GM18505 (cell line): ENCODE results near the gene MRPS22.
A peak's percentile ranks its signal among the peaks of the same experiment; 100 is the strongest.

Experiments
- ATAC-seq: cut with Tn5 transposase; IDR thresholded peaks from one replicate; pipeline ENCODE4 v1.9.1; 2021; ENCODE audit not compliant: unreplicated experiment
- POLR2A ChIP-seq: IDR thresholded peaks from 4 replicates; pipeline ENCODE4 v1.6.1; 2011; ENCODE audit warnings: borderline replicate concordance; ENCODE audit not compliant: insufficient read depth, insufficient read length; ENCODE audit errors: extremely low read depth

Gene MRPS22

DNA sequence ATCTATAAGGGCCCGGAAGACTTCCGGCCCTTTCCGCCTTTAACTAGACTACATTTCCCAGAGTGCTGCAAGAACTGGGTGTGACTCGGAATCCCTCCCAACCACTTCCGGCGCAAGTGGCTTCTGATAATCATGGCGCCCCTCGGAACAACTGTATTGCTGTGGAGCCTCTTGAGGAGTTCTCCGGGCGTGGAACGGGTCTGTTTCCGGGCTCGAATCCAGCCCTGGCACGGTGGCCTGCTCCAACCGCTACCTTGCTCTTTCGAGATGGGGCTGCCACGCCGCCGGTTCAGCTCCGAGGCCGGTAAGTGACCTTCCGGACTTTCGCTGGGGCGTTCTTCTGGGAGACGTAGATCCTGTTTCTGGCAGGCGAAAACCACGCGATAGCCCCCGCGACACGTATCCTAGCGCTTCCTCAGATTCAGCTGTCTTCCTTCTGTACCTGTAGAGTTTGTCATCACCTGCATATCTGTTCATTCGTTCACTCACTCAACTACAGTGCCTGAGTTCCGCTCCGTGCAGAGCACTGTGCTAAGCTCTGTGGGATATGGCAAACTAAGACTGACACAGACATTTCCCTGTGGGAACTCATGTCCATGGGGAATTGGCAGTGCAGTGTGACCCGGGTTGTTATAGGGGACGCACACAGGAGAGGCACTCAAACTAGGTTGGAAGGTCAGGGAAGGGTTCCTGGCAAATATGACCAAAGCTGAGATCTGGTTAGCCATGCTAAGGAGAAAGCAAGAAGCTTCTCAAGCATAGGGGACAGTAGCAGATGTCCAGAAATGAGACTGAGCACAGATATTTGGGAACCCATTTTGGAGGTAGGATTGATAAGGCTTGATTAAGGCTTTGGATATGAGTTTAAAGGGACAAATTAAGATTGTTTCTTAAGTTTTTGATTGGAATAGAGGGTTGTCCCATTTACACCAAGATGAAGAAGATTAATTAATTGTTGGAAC lies at the start of gene MRPS22:
Gene MRPS22, plus strand, starts transcription at position 126 of the 962 bp plus-strand sequence. Its CDS starts 7 bp downstream, at position 133.
- TF ChIP-seq POLR2A, result peak; percentile 88
- peak; percentile 99 for ATAC-seq

DNA sequence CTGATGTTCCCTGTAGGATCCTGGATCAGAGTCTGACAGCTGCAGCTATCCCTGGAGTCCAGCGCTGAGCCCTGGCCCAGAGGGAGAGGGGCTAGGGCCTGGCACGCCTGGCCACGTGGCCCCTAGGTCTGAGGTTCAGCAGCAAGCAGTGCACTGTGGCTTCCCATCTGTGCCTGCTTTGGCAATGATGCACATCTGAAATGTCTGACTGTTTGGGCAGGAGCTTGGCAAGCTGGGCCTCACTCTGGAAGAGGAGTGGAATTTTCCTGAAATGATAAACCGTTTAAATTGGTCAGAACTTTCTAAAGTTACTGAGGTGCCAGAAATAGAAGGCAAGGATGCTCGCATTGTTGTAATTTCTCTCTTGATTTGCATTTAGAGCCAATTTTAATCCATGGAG lies 48.8 kb upstream of the MRPS22 start:
- ATAC-seq, result no peak
- no peak for TF ChIP-seq POLR2A

DNA sequence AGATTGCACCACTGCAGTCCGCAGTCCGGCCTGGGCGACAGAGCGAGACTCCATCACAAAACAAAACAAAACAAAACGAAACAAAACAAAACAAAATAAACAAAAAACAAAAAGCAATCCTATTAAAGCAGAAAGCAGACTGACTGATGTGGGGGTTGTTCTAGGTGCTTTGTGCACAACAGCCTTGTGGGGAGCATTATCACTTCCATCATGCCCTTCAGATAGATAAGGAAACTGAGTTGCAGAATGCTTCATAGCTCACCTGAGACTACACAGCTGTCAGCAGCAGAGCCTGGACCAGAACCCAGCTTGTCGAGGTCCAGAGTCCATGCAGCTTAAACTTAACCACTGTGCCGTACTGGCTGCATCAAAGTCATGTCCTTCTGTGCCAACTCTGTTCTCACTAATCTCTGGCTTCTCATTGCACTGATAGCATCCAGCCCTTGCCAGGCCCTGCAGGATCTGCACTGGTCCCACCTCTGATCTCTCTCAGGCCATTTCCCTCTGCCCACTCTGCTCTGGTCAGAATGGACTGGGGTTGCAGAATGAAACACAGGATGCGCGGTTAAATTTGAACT lies 47.6 kb upstream of the MRPS22 start:
- no peak for TF ChIP-seq POLR2A
- ATAC-seq, result no peak

DNA sequence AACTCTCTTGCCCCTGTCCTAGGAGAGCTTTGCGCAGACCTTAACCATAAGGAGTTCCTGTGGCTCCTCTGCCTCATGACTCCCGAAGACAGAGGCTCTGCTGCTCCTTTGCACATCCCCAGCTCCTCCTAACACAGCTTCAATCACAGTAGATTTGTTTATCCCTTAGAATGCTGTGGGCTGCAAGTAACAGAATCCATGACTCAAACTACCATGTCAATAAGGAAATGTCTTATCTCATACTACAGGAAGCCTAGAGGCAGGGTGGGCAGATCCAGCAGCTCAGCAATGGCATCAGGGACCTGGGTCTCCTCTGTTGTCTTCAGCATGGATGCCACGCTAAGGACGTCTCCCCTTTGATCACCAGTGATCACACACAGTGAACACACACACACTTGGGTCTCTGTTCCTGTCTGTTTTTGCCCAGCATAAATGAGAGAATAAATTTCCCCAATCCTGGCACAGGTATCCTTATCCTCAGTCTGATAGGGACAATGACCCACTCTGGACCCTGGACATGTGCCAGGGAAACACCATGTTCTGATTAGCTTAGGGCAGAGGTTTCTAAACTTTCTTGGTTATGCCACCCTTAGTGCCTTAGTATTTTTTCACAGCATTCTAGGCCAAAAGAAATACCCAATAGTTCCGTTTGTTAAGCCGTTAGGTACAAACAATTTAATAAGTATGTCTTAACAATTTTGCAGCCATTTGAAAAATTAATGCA lies 46.1 kb upstream of the MRPS22 start:
- no peak for TF ChIP-seq POLR2A
- ATAC-seq, result no peak

DNA sequence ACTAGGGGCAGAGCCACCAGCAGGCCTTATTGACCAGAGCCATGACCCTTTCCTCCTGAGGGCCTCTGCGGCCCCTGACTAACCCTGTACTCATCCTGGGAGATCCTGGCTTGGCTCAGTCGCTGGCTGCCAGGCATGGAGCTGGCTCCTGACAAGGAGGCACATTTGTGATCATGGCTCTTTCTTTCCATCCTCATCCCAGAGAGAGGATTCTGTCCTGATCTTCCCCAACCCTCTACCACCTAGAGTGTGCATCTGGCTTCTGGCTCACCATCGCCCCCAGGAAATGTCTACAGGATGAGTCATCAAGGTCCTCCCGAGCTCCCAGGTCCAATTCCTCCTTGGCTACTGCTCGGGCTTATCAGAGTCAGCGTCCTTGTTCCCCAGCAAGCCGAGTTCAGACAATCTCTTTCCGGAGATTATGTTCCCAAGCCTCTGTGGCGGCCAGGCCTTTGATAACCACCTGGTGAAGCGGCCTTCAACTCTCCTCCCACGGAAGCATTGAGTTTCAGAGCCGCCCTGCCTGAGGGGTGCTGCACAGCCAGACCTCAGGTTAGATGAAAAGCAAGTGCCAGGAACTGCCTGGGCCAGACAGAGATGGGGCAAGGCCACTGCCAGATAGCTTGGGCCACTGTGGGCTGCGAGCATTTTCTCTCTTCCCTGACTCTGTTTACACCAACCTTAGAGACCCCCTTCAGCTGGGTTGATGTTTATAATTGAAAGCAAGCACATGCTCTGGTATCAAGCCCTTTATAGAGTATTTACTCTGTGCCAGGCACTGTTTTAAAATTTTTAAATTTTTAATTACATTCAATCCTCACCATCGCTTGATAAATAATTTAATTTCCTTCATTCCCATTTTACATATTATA lies 44.3 kb upstream of the MRPS22 start:
- ATAC-seq, result no peak
- no peak for TF ChIP-seq POLR2A

DNA sequence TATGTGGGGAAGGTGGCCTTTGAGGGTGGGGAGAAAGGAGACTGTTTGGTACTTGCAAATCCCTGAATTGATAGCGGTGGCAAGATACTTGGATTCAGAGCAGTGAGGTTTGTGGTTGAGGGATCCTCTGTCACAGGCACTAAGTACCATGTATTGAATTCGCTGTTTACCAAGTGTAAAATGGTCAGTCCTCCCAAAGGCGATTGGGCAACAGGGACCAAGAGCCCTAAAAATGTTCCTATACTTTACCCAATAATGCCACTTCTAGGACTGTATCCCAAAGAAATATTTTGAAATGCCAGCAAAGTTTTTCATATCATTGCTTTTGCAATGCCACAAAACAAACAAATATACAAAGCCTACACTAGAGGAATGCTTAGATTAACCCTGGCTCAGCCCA lies 43.4 kb upstream of the MRPS22 start:
- no peak for TF ChIP-seq POLR2A
- ATAC-seq, result no peak

DNA sequence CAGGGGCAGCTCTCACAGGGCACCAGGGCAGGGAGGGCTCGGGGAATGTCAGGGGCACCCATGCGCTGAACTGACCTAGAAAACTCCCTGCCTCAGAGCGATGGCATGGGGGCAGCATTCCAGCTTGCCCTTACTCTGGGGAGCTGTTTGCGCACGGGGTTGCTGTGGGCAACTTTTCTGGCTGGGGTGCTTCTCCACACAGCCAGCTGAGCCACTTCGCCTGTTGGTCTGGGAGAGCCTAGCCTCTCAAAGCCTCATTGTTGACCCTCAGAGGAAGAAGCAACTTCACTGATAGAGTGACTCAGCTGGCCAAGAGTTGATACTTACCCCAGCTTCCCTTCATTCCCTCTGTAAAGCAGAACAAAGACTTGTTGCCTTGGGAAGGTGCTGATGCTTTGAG lies 42.6 kb upstream of the MRPS22 start:
- TF ChIP-seq POLR2A, result no peak
- no peak for ATAC-seq

DNA sequence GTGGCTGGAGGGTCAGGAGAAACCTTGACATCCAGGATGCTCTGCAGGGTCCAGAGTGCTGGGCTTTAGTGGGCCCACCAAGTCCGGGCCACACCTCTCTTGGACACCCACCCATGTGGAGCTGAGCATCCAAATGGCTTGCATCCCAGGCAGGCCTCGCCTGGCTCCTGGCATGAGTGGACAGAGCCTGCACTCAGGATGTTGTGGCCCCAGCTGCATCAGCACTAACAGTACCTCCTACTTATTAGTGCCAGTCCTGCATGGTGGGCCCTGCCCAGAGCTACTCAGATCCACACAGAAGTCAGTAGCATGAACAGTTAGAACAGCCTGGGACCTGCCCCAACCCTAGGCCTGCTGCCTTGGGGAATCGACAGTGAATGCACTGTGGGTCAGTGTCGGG lies 42.2 kb upstream of the MRPS22 start:
- ATAC-seq, result no peak
- TF ChIP-seq POLR2A, result no peak

DNA sequence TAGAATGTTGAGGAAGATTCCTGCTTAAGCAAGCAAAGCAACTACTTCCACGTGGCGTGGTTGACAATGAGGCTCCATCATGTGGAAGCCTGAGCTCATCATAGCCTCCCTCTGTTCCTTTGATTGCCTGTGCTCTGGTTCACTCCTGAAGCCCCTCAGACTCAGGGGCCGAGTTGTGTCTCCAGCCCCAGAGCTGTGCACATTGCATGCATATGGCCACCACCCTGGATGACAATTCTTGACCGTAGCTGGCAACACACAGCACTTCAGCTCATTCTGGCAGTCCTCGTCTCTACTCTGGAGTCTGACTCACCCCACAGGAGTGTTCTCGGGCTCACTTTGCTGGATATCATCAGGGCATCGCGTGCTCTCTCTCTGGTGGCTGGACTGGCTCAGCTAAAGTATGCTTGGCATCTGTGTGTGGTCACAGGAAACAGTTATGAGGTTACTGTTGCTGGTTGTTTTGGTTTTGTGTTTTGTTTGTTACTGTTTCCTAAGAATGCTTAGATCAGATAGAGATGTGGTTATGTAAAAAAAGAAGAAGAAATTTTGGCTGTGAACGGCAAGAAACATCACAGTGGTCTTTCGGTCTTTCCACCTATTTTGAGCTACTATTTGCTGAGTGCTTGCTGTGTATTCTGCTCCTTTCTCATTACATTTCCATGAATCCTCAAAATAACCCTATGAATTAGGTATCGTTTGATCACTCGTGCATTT lies 41.6 kb upstream of the MRPS22 start:
- TF ChIP-seq POLR2A, result no peak
- no peak for ATAC-seq

DNA sequence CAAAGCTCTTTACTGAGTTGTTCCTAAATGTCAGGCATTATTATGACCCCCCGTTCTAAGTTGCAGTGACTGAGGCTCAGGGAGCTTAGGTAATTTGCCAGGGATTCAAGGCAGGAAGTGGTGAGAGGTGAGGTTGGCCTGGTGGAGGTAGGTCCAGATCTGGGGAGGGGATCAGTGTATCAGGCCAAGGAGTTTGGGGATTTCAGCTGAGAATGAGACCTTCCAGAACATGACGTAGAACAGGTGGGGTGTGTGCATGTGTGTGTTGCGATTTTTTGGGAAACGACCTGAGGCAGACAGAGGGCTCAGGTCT lies 41.1 kb upstream of the MRPS22 start:
- no peak for ATAC-seq
- TF ChIP-seq POLR2A, result no peak

DNA sequence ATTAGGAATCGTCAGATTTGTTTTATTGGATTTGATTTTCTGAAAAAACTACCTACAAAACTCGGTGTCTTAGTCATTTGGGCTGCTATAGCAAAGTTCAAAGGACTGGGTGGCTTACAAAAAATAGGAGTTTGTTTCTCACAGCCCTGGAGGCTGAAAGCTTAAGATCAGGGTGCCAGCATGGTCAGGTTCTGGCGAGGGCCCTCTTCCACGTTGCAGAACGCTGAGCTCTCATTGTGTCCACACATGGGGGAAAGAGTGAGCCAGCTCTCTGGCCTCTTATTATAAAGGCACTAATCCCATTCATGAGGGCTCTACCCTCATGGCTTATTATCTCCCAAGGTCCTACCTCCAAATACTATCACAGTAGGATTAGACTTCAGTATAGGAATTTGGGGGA lies 40.6 kb upstream of the MRPS22 start:
- TF ChIP-seq POLR2A, result no peak
- ATAC-seq, result no peak

DNA sequence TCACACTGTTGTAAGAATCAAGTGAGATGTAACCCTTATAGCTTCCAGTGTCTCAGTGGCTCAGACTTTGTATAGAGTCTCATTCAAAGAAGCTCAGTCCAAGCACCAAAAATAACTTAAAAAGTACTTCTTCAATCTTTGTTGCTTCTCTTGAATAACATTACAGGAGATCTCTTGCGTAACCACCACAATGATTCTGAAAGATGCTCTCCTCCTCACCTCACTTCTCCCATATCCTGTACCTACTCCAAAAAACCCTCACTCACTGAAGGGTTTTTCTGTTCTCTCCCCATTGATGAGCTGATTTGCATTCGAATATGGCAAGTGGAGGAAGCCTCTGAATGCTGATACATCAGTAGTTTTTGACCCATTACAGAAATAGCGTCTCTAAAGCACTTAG lies 39.4 kb upstream of the MRPS22 start:
- no peak for ATAC-seq
- no peak for TF ChIP-seq POLR2A
